Nephron (organoid): Measurements from ENCODE around the gene F2.

Experiments used
- H3K27ac Mint-ChIP-seq, 3 experiments: 2 replicates each; pipeline ENCODE4 v1.8.0; 2020; ENCODE audit warnings: mixed read lengths in 3 of 3, mild to moderate bottlenecking in 2 of 3, moderate library complexity in 1 of 3
- H3K27me3 Mint-ChIP-seq: 2 replicates; pipeline ENCODE4 v1.8.0; 2021; ENCODE audit warnings: low read depth, mild to moderate bottlenecking, moderate library complexity, mixed read lengths
- H3K36me3 Mint-ChIP-seq: 2 replicates; pipeline ENCODE4 v1.8.0; 2020; ENCODE audit warnings: low read depth, mixed read lengths
- H3K4me1 Mint-ChIP-seq: 2 replicates; pipeline ENCODE4 v1.8.0; 2020; ENCODE audit warnings: mixed read lengths
- H3K4me3 Mint-ChIP-seq, 3 experiments: 2 replicates each; pipeline ENCODE4 v1.8.0; 2020; ENCODE audit warnings: mild to moderate bottlenecking in 3 of 3, mixed read lengths in 3 of 3, moderate library complexity in 2 of 3
- H3K9me3 Mint-ChIP-seq: 2 replicates; pipeline ENCODE4 v1.8.0; 2020; ENCODE audit warnings: mixed read lengths
- TF ChIP-seq, protein P1 (sequence below), 3 experiments: fragments of 200-600 bp; sonication (generic); IDR thresholded peaks; one replicate each; pipeline ENCODE4 v1.5.0; 2021; ENCODE audit warnings: antibody characterized with exemption in 3 of 3; ENCODE audit not compliant: unreplicated experiment in 3 of 3

The F2 gene

DNA sequence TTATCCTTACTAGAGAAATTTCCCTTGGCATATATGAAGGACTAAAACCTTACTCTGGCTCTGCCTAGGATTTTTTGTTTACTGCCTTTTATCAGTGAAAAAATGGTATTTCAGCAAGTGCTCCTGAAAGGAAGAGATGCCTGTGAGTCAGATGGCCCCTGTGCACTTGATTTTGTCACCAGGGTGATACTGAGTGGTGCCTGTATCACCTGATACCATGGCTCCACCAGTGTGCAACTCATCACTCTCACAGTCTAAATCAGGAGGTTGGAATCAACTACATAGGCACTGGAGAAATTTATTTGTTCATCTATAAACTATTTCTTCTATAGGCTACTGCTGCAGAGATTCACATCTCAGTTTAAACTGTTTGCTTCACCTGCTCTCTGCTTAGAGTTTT, 43.2 kb downstream of the F2 start:
- TF ChIP-seq, protein P1, sequence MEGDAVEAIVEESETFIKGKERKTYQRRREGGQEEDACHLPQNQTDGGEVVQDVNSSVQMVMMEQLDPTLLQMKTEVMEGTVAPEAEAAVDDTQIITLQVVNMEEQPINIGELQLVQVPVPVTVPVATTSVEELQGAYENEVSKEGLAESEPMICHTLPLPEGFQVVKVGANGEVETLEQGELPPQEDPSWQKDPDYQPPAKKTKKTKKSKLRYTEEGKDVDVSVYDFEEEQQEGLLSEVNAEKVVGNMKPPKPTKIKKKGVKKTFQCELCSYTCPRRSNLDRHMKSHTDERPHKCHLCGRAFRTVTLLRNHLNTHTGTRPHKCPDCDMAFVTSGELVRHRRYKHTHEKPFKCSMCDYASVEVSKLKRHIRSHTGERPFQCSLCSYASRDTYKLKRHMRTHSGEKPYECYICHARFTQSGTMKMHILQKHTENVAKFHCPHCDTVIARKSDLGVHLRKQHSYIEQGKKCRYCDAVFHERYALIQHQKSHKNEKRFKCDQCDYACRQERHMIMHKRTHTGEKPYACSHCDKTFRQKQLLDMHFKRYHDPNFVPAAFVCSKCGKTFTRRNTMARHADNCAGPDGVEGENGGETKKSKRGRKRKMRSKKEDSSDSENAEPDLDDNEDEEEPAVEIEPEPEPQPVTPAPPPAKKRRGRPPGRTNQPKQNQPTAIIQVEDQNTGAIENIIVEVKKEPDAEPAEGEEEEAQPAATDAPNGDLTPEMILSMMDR (IDR thresholded peaks at IDR 0.05; ENCODE audit: unreplicated experiment in 3 of 3), result no peak
- H3K4me3 Mint-ChIP-seq, result no peak overlapping the region
- no peaks in the 10 kb centered on the region for H3K9me3 Mint-ChIP-seq
- H3K27ac Mint-ChIP-seq, result no peak overlapping the region
- H3K4me1 Mint-ChIP-seq, result no peaks in the 10 kb centered on the region
- peaks cover 75% of the 10 kb centered on the region for H3K36me3 Mint-ChIP-seq
- H3K27me3 Mint-ChIP-seq, result no peaks in the 10 kb centered on the region

DNA sequence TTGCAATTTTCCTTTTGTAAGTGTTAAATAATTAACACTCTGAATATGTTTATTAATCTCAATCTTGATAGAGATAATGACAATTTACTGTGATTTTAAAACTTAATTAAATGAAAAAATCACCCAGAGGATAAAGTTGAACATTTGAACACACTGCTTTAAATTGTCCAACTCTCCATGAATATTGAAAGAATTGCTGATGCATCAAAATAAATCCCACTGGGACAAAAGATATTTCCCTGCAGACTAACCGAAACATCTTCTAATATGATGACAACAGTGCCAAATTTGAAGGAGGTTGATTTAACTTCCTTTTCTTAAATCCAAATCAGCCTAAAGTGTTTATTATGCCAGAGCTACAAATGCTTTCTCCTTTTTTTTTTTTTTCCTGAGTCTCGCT, 47.6 kb downstream of the F2 start:
- no peaks in the 10 kb centered on the region for H3K27me3 Mint-ChIP-seq
- TF ChIP-seq, protein P1 (IDR thresholded peaks at IDR 0.05; ENCODE audit: unreplicated experiment in 3 of 3), result no peak
- H3K36me3 Mint-ChIP-seq, result peaks cover 65% of the 10 kb centered on the region
- H3K27ac Mint-ChIP-seq, result no peak overlapping the region
- H3K4me1 Mint-ChIP-seq, result no peaks in the 10 kb centered on the region
- no peak overlapping the region for H3K4me3 Mint-ChIP-seq
- H3K9me3 Mint-ChIP-seq, result no peaks in the 10 kb centered on the region

DNA sequence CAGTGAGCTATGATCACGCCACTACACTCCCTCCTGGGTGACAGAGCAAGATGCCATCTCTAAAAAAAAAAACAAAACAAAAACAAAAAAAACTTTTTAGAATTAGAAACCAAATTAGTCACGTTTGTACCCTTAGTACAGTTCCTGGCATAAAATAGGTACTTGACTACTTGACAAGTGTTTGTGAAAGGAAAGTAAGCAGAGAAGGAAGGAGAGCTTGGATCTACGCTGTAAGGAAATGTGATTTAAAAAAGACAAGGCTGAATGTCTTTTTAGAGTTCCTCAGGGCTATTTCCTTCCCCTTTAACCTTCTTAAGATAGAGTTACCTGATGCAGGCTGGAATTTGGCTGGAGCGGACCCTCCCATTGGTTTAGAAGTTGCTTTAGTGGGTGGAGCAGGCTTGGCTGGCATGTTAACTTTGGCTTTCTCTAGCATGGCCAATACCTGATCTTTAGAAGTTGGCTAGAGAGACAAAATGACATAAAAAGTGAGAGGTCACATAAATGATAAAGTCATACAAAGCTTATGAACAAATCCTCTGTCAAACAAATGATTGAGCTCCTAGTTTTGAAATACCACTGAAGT, 50.7 kb downstream of the F2 start:
- no peaks in the 10 kb centered on the region for H3K9me3 Mint-ChIP-seq
- H3K27ac Mint-ChIP-seq, result no peak overlapping the region
- TF ChIP-seq, protein P1 (IDR thresholded peaks at IDR 0.05; ENCODE audit: unreplicated experiment in 3 of 3), result no peak
- H3K27me3 Mint-ChIP-seq, result no peaks in the 10 kb centered on the region
- no peaks in the 10 kb centered on the region for H3K4me1 Mint-ChIP-seq
- H3K4me3 Mint-ChIP-seq, result no peak overlapping the region
- H3K36me3 Mint-ChIP-seq, result peaks cover 67% of the 10 kb centered on the region

DNA sequence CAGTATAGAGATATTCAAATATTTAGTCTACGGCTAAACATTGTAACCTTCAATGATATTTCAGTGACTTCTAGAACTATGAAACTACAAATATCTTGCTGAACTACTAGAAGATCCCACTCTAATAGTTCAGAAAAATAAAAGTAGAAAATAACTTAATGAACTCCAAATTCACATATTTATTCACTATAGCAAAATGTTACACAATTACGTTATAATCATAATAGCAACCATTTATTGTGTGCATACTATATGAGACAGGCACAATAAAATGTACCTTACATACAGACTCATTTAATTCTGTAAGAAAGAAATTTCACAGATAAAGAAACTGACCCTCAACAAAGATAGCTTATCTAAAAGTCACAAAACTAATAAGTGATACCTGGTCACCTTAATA, 57.9 kb downstream of the F2 start:
- H3K4me1 Mint-ChIP-seq, result no peaks in the 10 kb centered on the region
- H3K4me3 Mint-ChIP-seq, result no peak overlapping the region
- no peaks in the 10 kb centered on the region for H3K9me3 Mint-ChIP-seq
- TF ChIP-seq, protein P1 (IDR thresholded peaks at IDR 0.05; ENCODE audit: unreplicated experiment in 3 of 3), result no peak
- no peak overlapping the region for H3K27ac Mint-ChIP-seq
- H3K27me3 Mint-ChIP-seq, result no peaks in the 10 kb centered on the region
- peaks cover 84% of the 10 kb centered on the region for H3K36me3 Mint-ChIP-seq

DNA sequence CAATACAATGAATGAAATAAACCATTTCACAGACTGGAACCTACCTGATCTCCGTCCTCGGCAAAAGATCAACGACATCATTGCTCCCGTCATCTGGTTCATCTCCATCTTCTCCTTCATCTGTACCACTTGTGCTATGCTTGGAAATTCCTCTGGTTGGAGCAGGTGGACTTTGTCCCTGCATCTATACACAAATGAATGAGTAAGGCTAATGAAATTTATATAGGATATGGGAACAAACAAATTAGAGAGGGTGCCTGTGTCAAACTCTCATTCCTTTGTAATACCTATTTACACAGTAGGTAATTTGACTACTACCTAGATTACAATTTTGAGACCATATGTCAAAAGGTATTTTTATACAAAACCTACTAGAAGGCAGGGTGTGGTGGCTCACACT, 59.4 kb downstream of the F2 start:
- Mint-ChIP-seq H3K4me1 (no peaks in the 10 kb centered on the region), H3K9me3 (no peaks in the 10 kb centered on the region), H3K27ac (no peak overlapping the region), H3K27me3 (no peaks in the 10 kb centered on the region), H3K4me3 (no peak overlapping the region), H3K36me3 (peaks cover 80% of the 10 kb centered on the region)
- TF ChIP-seq, protein P1 (IDR thresholded peaks at IDR 0.05; ENCODE audit: unreplicated experiment in 3 of 3), result no peak
